ENCODE data around the gene MTFP1. TPM values are rescaled to one million over a fixed set of nuclear protein-coding genes. Genes with fewer than 3 reads are reported as not detected.

The MTFP1 gene
- total and polyA plus RNA-seq, 2 experiments from 2014 or later: 54.6 to 64.1 TPM

DNA sequence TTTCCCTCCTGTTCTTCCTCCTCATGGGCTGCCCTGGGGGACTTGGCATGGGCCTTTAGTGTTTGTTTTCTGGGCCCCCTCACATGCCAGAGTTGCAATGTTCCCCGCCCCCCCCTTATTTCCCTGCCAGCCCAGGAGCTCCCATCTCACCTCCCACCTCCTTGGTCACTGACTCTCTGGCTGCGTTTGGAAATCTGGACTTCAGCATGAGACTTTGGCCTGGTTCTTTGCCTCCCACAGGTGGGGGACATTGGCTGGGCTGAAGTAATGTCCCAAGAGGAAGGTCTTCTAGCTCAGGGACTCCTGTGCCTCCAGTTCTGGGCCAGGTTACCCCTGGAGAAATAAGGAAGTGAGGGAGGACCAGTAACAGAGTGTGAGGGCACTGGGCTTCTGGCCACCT, 7.0 kb downstream of the MTFP1 start (continued):
- TF ChIP-seq, protein P1, sequence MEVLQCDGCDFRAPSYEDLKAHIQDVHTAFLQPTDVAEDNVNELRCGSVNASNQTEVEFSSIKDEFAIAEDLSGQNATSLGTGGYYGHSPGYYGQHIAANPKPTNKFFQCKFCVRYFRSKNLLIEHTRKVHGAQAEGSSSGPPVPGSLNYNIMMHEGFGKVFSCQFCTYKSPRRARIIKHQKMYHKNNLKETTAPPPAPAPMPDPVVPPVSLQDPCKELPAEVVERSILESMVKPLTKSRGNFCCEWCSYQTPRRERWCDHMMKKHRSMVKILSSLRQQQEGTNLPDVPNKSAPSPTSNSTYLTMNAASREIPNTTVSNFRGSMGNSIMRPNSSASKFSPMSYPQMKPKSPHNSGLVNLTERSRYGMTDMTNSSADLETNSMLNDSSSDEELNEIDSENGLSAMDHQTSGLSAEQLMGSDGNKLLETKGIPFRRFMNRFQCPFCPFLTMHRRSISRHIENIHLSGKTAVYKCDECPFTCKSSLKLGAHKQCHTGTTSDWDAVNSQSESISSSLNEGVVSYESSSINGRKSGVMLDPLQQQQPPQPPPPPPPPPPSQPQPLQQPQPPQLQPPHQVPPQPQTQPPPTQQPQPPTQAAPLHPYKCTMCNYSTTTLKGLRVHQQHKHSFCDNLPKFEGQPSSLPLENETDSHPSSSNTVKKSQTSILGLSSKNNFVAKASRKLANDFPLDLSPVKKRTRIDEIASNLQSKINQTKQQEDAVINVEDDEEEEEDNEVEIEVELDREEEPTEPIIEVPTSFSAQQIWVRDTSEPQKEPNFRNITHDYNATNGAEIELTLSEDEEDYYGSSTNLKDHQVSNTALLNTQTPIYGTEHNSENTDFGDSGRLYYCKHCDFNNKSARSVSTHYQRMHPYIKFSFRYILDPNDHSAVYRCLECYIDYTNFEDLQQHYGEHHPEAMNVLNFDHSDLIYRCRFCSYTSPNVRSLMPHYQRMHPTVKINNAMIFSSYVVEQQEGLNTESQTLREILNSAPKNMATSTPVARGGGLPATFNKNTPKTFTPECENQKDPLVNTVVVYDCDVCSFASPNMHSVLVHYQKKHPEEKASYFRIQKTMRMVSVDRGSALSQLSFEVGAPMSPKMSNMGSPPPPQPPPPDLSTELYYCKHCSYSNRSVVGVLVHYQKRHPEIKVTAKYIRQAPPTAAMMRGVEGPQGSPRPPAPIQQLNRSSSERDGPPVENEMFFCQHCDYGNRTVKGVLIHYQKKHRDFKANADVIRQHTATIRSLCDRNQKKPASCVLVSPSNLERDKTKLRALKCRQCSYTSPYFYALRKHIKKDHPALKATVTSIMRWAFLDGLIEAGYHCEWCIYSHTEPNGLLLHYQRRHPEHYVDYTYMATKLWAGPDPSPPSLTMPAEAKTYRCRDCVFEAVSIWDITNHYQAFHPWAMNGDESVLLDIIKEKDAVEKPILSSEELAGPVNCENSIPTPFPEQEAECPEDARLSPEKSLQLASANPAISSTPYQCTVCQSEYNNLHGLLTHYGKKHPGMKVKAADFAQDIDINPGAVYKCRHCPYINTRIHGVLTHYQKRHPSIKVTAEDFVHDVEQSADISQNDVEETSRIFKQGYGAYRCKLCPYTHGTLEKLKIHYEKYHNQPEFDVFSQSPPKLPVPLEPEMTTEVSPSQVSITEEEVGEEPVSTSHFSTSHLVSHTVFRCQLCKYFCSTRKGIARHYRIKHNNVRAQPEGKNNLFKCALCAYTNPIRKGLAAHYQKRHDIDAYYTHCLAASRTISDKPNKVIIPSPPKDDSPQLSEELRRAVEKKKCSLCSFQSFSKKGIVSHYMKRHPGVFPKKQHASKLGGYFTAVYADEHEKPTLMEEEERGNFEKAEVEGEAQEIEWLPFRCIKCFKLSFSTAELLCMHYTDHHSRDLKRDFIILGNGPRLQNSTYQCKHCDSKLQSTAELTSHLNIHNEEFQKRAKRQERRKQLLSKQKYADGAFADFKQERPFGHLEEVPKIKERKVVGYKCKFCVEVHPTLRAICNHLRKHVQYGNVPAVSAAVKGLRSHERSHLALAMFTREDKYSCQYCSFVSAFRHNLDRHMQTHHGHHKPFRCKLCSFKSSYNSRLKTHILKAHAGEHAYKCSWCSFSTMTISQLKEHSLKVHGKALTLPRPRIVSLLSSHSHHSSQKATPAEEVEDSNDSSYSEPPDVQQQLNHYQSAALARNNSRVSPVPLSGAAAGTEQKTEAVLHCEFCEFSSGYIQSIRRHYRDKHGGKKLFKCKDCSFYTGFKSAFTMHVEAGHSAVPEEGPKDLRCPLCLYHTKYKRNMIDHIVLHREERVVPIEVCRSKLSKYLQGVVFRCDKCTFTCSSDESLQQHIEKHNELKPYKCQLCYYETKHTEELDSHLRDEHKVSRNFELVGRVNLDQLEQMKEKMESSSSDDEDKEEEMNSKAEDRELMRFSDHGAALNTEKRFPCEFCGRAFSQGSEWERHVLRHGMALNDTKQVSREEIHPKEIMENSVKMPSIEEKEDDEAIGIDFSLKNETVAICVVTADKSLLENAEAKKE (CRISPR knock-in tag; IDR thresholded peaks at IDR 0.05): no peak
- TF ChIP-seq JUNB (IDR thresholded peaks at IDR 0.05; ENCODE audit: unreplicated experiment) (no peak), POLR2AphosphoS5 (IDR thresholded peaks at IDR 0.05; ENCODE audit: low read depth) (no peak), EZH2 (IDR thresholded peaks at IDR 0.05; ENCODE audit: low read depth, unreplicated experiment) (no peak), NANOG (IDR thresholded peaks at IDR 0.05; ENCODE audit: borderline replicate concordance) (no peak), STAT1 (IDR thresholded peaks at IDR 0.05; ENCODE audit: unreplicated experiment) (no peak), ZNF331 (CRISPR knock-in tag; IDR thresholded peaks at IDR 0.05; ENCODE audit: low read depth) (no peak)

DNA sequence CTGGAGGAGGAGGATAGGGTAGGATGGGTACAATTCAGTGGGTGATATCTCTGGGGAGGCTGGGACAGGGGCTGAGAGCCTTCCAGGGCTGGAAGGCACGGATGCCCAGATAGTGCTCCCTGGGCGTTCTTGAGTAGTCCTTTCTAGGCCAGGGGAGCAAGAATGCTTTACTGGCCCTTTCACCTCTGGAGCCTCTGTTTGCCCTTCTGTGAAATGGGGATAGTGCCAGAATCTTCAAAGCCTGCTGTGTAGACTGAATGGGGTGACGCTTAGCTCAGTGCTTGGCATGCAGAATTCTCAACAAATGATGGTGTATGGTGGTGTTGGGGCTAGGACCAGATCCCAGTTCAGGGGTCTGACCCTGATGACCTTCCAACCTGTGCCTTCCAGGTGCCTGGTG, 7.7 kb downstream of the MTFP1 start:
- peaks cover 5% of the 10 kb centered on the region for H3K27me3 Mint-ChIP-seq (ENCODE audit: insufficient read depth, low read depth, poor library complexity)
- DNase-seq (ENCODE audit: low spot score): no peak
- H3K27ac Mint-ChIP-seq: no peak overlapping the region
- no peak for ATAC-seq
- Histone ChIP-seq H3K4me3 (no peak overlapping the region), H3K9me2 (ENCODE audit: insufficient read depth) (0 out of 2 replicates have a peak, but pooled peaks cover 4% of the 10 kb centered on the region), H3K79me2 (replicated peaks; ENCODE audit: insufficient read depth) (no peaks in the 10 kb centered on the region), H3K4me2 (no peak overlapping the region), H3F3A (replicated peaks; ENCODE audit: low read depth) (peaks cover 3% of the 10 kb centered on the region; the same call in 1 of the 2 replicates), H4K20me1 (replicated peaks; ENCODE audit: insufficient read depth) (no peaks in the 10 kb centered on the region), H2AFZ (no peak overlapping the region), H3K27me3 (ENCODE audit: insufficient read depth) (no peaks in the 10 kb centered on the region), H3K36me3 (ENCODE audit: insufficient read depth) (no peaks in the 10 kb centered on the region), H3K27ac (ENCODE audit: low read depth) (no peak overlapping the region), H3K4me1 (ENCODE audit: insufficient read depth) (no peaks in the 10 kb centered on the region)
- peaks cover 5% of the 10 kb centered on the region for H3K36me3 Mint-ChIP-seq (ENCODE audit: low read depth)
- peaks cover 7% of the 10 kb centered on the region for H3K9me3 Mint-ChIP-seq
- TF ChIP-seq ZNF114 (CRISPR knock-in tag; IDR thresholded peaks at IDR 0.05): no peak
- no peak for TF ChIP-seq EZH2 (IDR thresholded peaks at IDR 0.05; ENCODE audit: low read depth, unreplicated experiment)
- TF ChIP-seq, protein P2, sequence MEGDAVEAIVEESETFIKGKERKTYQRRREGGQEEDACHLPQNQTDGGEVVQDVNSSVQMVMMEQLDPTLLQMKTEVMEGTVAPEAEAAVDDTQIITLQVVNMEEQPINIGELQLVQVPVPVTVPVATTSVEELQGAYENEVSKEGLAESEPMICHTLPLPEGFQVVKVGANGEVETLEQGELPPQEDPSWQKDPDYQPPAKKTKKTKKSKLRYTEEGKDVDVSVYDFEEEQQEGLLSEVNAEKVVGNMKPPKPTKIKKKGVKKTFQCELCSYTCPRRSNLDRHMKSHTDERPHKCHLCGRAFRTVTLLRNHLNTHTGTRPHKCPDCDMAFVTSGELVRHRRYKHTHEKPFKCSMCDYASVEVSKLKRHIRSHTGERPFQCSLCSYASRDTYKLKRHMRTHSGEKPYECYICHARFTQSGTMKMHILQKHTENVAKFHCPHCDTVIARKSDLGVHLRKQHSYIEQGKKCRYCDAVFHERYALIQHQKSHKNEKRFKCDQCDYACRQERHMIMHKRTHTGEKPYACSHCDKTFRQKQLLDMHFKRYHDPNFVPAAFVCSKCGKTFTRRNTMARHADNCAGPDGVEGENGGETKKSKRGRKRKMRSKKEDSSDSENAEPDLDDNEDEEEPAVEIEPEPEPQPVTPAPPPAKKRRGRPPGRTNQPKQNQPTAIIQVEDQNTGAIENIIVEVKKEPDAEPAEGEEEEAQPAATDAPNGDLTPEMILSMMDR (conservative IDR thresholded peaks at IDR 0.05; ENCODE audit: low read depth in 2 of 2): no peak
- no peak for TF ChIP-seq JUNB (IDR thresholded peaks at IDR 0.05; ENCODE audit: unreplicated experiment)
- TF ChIP-seq, protein P3, sequence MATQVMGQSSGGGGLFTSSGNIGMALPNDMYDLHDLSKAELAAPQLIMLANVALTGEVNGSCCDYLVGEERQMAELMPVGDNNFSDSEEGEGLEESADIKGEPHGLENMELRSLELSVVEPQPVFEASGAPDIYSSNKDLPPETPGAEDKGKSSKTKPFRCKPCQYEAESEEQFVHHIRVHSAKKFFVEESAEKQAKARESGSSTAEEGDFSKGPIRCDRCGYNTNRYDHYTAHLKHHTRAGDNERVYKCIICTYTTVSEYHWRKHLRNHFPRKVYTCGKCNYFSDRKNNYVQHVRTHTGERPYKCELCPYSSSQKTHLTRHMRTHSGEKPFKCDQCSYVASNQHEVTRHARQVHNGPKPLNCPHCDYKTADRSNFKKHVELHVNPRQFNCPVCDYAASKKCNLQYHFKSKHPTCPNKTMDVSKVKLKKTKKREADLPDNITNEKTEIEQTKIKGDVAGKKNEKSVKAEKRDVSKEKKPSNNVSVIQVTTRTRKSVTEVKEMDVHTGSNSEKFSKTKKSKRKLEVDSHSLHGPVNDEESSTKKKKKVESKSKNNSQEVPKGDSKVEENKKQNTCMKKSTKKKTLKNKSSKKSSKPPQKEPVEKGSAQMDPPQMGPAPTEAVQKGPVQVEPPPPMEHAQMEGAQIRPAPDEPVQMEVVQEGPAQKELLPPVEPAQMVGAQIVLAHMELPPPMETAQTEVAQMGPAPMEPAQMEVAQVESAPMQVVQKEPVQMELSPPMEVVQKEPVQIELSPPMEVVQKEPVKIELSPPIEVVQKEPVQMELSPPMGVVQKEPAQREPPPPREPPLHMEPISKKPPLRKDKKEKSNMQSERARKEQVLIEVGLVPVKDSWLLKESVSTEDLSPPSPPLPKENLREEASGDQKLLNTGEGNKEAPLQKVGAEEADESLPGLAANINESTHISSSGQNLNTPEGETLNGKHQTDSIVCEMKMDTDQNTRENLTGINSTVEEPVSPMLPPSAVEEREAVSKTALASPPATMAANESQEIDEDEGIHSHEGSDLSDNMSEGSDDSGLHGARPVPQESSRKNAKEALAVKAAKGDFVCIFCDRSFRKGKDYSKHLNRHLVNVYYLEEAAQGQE (IDR thresholded peaks at IDR 0.05; ENCODE audit: unreplicated experiment): no peak
- no peak for TF ChIP-seq CREB1 (CRISPR knock-in tag; IDR thresholded peaks at IDR 0.05; ENCODE audit: low read depth)
- no peak for TF ChIP-seq NANOG (IDR thresholded peaks at IDR 0.05; ENCODE audit: borderline replicate concordance)
- no peak for TF ChIP-seq EZH2phosphoT487 (IDR thresholded peaks at IDR 0.05; ENCODE audit: unreplicated experiment)
- TF ChIP-seq ZNF331 (CRISPR knock-in tag; IDR thresholded peaks at IDR 0.05; ENCODE audit: low read depth): no peak
- TF ChIP-seq POLR2AphosphoS5 (IDR thresholded peaks at IDR 0.05; ENCODE audit: low read depth): no peak
- no peak for TF ChIP-seq STAT1 (IDR thresholded peaks at IDR 0.05; ENCODE audit: unreplicated experiment)
- no peak overlapping the region for H3K4me3 Mint-ChIP-seq
- peaks cover 18% of the 10 kb centered on the region for H3K4me1 Mint-ChIP-seq

All from GM23338 (cell line).